BJ (cell line): ENCODE results near the gene ICAM5. TPM values are rescaled to one million over a fixed set of nuclear protein-coding genes. Genes with fewer than 3 reads are reported as not detected.

ENCODE experiments used
- CTCF ChIA-PET: fragments of 350-600 bp; formaldehyde crosslinking; extraction: SDS; loops from one replicate; lab custom pipeline; 2021; ENCODE audit warnings: antibody characterized with exemption, inconsistent platforms; lab: Yijun Ruan, JAX
- POLR2A ChIA-PET: fragments of 300-600 bp; sonication (Branson Sonifier 250); formaldehyde crosslinking; extraction: SDS; loops from one replicate; lab custom pipeline; 2021; ENCODE audit warnings: antibody characterized with exemption; lab: Charles Lee
- DNase-seq: peaks from one replicate; pipeline ENCODE4 v3.0.0-alpha.2; 2011; ENCODE audit warnings: low read depth
- H3K27me3 ChIP-seq: 2 replicates; pipeline ENCODE4 v1.6.0; 2011; ENCODE audit warnings: low read length; ENCODE audit not compliant: control insufficient read depth, insufficient read depth
- H3K36me3 ChIP-seq: 2 replicates; pipeline ENCODE4 v1.5.1; 2011; ENCODE audit warnings: low read length; ENCODE audit not compliant: control insufficient read depth, insufficient read depth
- H3K4me3 ChIP-seq: 2 replicates; pipeline ENCODE4 v1.5.1; 2011; ENCODE audit warnings: low read depth, mild to moderate bottlenecking, control low read depth, low read length
- polyA plus RNA-seq: library from polyadenylated mRNA; depleted of rRNA; stranded (reverse); fragments of >200 nt; gene quantifications from 2 replicates; pipeline ENCODE4 v1.2.3, GENCODE V29; 2011
- TF ChIP-seq, protein P1 (sequence below): IDR thresholded peaks from 2 replicates; pipeline ENCODE4 v1.5.1; 2011; ENCODE audit warnings: low read depth, mild to moderate bottlenecking, control low read depth, inconsistent platforms, low read length, moderate library complexity; ENCODE audit not compliant: insufficient read depth

Gene ICAM5
- polyA plus RNA-seq, 1 experiment: 9.2 TPM

DNA sequence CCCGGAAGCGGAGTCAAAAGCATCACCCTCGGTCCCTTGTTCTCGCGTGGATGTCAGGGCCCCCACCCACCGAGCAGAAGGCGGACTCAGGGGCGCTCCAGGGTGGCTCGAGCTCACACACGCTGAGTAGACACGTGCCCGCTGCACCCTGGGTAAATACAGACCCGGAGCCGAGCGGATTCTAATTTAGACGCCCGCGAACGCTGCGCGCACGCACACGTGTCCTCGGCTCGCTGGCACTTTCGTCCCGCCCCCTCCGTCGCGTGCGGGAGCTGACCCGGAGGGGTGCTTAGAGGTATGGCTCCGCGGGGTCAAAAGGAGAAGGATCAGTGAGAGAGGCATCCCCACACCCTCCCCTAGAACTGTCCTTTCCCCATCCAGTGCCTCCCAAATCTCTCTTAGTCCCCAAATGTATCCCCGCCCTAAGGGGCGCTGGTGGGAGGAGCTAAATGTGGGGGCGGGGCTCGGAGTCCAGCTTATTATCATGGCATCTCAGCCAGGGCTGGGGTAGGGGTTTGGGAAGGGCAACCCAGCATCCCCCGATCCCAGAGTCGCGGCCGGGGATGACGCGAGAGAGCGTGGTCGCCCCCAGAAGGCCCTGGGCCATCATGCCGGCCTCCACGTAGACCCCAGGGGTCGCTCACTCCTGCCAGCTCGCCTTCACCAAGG lies 451 bp upstream of the ICAM5 start:
- CTCF ChIA-PET: interaction anchor here (0.6 to 6.6 kb wide), 8 partner anchors 12 to 358 kb away, joined by 3 to 45 read pairs (median 4); partner anchors contain the start of gene ICAM1

DNA sequence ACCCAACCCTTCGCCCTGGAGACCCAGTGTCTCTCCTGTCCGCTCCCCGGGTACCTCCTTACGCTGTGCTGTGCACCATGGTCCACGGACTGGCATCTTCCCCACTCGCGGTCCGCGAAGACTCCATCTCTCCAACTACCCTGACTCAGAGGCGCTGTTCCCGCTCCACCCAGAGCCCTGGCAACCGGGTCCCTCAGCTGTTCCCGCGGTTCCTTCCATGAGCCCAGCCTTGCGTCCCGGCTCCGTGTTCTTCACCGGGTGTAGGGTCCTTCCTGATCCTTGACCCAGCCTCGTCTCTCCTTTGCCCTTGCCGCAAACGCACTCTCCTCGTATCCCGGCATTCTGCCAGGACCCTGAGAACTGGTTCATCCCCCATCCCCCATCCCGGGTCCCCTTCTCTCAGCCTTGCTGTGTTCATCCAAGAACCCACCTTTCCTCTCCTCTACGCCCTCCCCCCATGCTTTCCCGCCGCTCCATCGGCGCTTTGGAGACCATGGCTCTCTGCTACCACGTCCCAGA lies 664 bp downstream of the ICAM5 start:
- CTCF ChIA-PET: interaction anchor here (0.6 to 6.6 kb wide), 6 partner anchors 13 to 154 kb away, joined by 3 to 45 read pairs (median 6); partner anchors contain the start of gene ICAM1
- H3K27me3 ChIP-seq: peaks cover 10% of the 10 kb centered on the region
- peak overlapping the region; percentile 55 for H3K4me3 ChIP-seq
- POLR2A ChIA-PET: interaction anchor here (0.6 kb wide), 1 partner anchor 21 kb away, joined by 4 read pairs; no protein-coding TSS in a partner anchor
- peaks cover 3% of the 10 kb centered on the region for H3K36me3 ChIP-seq
- no peak for DNase-seq
- TF ChIP-seq, protein P1, sequence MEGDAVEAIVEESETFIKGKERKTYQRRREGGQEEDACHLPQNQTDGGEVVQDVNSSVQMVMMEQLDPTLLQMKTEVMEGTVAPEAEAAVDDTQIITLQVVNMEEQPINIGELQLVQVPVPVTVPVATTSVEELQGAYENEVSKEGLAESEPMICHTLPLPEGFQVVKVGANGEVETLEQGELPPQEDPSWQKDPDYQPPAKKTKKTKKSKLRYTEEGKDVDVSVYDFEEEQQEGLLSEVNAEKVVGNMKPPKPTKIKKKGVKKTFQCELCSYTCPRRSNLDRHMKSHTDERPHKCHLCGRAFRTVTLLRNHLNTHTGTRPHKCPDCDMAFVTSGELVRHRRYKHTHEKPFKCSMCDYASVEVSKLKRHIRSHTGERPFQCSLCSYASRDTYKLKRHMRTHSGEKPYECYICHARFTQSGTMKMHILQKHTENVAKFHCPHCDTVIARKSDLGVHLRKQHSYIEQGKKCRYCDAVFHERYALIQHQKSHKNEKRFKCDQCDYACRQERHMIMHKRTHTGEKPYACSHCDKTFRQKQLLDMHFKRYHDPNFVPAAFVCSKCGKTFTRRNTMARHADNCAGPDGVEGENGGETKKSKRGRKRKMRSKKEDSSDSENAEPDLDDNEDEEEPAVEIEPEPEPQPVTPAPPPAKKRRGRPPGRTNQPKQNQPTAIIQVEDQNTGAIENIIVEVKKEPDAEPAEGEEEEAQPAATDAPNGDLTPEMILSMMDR: no peak

More for the DNA sequence above, 451 bp upstream of the ICAM5 start:
- peak overlapping the region; percentile 55 for H3K4me3 ChIP-seq
- POLR2A ChIA-PET: interaction anchor here (0.6 to 0.9 kb wide), 2 partner anchors 9 to 45 kb away, joined by 3 read pairs; no protein-coding TSS in a partner anchor
- no peak for DNase-seq
- TF ChIP-seq, protein P1: 0 out of 2 replicates have a peak, but pooled peaks have one; percentile 6
- peaks cover 8% of the 10 kb centered on the region for H3K27me3 ChIP-seq
- H3K36me3 ChIP-seq: peaks cover 8% of the 10 kb centered on the region

DNA sequence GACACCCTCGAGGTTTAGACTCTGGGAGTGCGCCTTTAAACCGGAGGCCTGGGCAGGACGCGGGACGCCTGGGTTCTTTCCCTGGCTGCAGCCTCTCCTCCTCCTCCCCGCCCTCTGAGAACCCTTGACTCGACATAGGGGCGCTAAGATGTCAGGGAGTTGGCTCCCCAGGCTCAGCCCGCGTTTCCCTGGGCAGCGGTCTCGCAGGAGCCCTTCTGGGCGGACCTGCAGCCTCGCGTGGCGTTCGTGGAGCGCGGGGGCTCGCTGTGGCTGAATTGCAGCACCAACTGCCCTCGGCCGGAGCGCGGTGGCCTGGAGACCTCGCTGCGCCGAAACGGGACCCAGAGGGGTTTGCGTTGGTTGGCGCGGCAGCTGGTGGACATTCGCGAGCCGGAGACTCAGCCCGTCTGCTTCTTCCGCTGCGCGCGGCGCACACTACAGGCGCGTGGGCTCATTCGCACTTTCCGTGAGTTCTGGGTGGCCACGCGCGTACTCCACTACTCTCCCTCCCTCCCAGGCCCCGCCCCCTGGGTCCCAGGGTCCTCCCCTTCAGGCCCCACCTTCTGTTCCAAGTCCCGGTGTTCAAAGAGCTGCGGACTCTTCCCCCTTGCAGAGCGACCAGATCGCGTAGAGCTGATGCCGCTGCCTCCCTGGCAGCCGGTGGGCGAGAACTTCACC lies 1.3 kb downstream of the ICAM5 start:
- ChIA-PET CTCF (interaction anchor here (0.9 to 6.6 kb wide), 5 partner anchors 21 to 127 kb away, joined by 4 to 45 read pairs (median 6); partner anchors contain the start of gene ICAM1), POLR2A (interaction anchor here (0.5 to 0.7 kb wide), 4 partner anchors 20 to 115 kb away, joined by 3 to 5 read pairs (median 4); partner anchors contain the start of gene ICAM1)
- TF ChIP-seq, protein P1: no peak
- DNase-seq: no peak
- H3K36me3 ChIP-seq: peaks cover 1% of the 10 kb centered on the region
- peaks cover 10% of the 10 kb centered on the region for H3K27me3 ChIP-seq
- peak overlapping the region; percentile 55 for H3K4me3 ChIP-seq

DNA sequence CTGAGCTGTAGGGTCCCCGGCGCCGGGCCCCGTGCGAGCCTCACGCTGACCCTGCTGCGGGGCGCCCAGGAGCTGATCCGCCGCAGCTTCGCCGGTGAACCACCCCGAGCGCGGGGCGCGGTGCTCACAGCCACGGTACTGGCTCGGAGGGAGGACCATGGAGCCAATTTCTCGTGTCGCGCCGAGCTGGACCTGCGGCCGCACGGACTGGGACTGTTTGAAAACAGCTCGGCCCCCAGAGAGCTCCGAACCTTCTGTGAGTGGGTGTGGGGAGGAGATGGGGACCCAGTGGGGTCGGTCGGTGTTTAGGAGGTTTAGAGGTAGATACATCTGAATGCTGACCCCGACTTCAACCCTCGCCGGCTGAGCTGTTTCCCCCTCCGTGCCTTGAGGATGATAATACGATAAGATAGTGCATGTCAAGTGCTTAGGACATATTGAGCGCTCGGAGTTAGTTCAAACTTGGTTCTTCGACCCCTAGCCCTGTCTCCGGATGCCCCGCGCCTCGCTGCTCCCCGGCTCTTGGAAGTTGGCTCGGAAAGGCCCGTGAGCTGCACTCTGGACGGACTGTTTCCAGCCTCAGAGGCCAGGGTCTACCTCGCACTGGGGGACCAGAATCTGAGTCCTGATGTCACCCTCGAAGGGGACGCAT lies 1.9 kb downstream of the ICAM5 start:
- peaks cover 1% of the 10 kb centered on the region for H3K36me3 ChIP-seq
- TF ChIP-seq, protein P1: no peak
- POLR2A ChIA-PET: interaction anchor here (0.5 to 0.7 kb wide), 4 partner anchors 21 to 114 kb away, joined by 3 to 5 read pairs (median 4); partner anchors contain the start of gene ICAM1
- CTCF ChIA-PET: interaction anchor here (0.9 to 6.6 kb wide), 4 partner anchors 22 to 127 kb away, joined by 4 to 45 read pairs (median 6); partner anchors contain the start of gene ICAM1
- no peak for DNase-seq
- peak overlapping the region; percentile 55 for H3K4me3 ChIP-seq
- peaks cover 10% of the 10 kb centered on the region for H3K27me3 ChIP-seq
